Stimulated activated CD8-positive, alpha-beta memory T cell treated with anti-CD3 and anti-CD28 coated beads, Interleukin-2, amount 100 ng/mL, for 48 hours (primary cell): Measurements from ENCODE around the gene TADA2B.
"Not testable (repeated sequence)": the region's sequence is repeated elsewhere in the genome, so short reads cannot be mapped to it uniquely, and the experiment has no call there.

Experiments
- DNase-seq, 2 donors: peaks; one replicate each; pipeline ENCODE4 v3.0.0-alpha.2; 2020; ENCODE audit warnings: low read depth in 2 of 2

TADA2B gene

GRCh38 chr4:7079483-7079882 is 36.3 kb downstream of the TADA2B start:
- DNase-seq, result not testable (repeated sequence)

- DNase-seq, result not testable (repeated sequence)
Measured at GRCh38 chr4:7079909-7080308, 36.7 kb downstream of the TADA2B start.

DNA sequence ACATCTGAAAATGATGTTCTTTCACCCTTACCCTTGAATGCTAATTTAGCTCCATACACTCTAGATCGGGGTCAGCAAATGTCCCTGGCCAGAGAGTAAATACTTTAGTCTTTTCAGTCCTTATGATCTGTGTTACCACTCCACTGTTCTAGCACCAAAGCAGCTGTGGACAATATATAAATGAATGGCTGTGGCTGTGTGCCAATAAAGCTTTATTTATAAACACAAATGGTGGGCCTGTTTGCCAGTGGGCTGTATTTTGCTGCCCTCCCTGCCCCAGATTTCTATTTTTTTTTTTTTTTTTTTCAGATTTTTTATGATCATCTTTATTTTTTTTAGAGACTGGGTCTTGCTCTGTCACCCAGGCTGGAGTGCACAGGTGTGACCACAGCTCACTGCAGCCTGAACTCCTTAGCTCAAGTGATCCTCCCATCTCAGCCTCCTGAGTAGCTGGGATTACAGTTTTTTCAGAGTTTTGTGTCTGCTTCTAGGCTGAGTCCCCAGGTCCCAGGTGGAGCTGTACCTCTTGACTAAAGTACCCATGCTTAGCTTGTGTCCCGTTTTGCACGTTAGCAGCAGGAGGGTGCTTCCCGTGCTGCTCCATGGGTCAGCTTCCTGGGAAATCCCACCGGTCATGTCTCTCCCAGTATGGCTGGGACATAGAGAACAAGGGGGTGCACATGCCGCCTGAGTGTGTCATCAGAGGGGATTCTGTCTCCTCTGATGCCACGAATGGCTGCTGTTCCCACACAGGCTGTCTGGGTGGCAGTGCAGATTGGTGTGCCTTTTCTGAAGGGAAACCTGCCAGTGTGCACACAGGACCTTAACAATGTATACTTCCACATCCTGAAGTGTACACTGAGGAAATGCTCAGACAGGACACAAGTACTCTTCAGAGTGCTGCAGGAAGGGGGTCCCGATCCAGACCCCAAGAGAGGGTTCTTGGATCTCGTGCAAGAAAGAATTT is 40.7 kb downstream of the TADA2B start:
- no peak for DNase-seq

DNA sequence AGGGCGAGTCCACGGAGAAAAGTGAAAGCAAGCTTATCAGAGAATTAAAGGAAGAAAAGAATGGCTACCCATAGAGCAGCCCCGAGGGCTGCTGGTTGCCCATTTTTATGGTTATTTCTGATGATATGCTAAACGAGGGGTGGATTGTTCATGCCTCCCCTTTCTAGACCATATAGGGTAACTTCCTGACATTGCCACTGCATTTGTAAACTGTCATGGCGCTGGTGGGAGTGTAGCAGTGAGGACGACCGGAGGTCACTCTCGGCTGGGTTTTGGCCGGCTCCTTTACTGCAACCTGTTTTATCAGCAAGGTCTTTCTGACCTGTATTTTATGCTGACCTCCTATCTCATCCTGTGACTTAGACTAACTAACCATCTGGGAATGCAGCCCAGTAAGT is 41.4 kb downstream of the TADA2B start:
- not testable (repeated sequence) for DNase-seq

DNA sequence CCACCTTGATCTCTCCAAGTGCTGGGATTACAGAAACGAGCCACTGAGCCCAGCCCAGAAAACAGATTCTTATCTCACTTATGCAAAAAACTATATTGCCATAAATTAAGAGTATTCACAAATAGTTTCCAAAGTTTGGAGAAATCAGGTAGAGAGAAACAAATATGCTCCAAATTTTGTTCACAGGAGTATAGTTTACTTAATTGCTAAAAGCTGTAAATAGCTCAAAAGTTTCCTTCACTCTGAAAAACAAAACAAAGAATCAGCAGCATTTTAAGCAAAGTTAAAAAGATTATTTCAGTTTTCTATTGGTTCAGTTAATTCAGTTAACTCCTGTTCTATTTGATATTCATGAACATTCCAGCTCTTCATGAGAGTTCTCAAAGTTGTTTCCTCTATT is 43.2 kb downstream of the TADA2B start:
- DNase-seq, result no peak

- no peak for DNase-seq
Measured at GRCh38 chr4:7087036-7087435, 43.9 kb downstream of the TADA2B start.

- no peak for DNase-seq
Measured at GRCh38 chr4:7089213-7089986, 46.2 kb downstream of the TADA2B start.

DNA sequence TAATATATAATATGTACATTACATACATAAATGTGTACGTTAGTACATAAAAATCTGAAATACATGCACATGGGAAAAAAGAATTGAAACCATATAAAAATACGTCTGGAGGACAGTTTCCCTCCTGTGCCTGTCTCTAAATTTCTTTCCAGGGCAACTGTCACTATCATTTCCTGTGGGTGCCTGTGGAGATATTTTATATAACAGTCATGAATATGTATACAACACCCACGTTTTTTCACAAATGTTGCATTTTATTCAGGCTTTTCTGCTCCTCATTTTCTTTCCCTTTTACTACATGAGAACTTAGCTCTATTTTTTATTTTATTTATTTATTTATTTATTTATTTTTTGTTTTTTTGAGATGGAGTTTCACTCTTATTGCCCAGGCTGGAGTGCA is 48.9 kb downstream of the TADA2B start:
- DNase-seq, result no peak

DNA sequence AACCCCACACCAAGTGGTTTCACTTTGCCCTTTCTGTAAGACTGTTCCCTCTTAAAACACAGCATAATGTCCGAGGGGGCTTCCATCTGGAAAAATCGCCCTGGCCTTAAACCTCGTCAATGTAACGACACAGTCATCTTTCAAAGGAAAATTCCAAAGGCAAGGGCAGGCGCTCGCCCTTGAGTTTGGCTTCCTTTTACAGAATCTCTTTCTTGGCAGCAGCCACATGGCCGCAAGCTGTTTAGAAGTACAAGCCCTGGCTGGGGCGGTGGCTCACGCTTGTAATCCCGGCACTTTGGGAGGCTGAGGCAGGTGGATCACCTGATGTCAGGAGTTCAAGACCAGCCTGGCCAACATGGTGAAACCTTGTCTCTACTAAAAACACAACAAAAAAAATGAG is 51.7 kb downstream of the TADA2B start:
- DNase-seq, result no peak

DNA sequence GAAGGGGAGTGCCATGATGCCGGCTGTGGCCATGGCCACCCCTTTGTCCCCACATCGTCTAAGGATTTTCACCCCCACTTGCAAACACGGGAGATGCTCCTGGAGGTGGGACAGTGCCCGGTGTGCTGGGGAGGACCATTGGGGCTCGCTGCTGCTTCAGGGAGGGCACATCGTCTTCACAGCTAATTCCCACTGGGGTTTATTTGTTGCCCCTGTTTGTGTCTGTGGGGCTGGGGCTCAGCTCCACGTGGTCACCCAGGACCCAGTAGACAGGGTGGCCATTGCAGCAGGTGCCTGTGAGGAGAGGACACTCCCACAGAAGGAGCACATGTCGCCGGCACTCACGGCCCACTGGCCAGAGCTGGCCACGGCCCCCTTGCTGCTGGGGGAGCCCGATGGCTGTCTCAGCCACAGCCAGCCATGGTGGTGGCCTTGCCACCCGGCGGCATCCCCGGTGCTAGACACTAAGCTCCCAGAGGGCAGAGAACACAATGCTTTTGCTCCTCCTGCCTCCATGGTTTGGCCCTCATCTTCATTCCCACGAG is 52.5 kb downstream of the TADA2B start:
- DNase-seq, result no peak

DNA sequence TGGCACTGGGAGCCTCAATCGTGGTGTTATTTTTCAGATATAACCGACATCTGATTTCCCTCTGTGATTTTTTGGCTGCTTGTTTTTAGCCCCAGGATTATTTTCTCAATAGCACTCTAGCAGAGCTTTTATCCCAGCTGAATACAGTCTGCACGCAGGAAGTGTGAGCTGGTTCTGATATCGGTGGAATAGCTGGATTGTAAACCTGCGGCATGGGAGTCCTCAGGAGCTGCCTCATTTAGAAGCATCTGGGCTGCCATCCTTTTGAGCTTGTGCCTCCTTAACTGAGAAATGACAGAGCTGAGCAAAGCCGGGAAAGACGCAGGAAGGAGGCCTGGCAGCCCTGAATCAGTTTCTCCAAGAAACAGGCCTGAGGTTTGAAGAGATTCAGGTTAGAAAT is 53.1 kb downstream of the TADA2B start:
- DNase-seq, result no peak

GRCh38 chr4:7101692-7102515 is 58.7 kb downstream of the TADA2B start:
- DNase-seq, result peak; percentile 27 to 44

- DNase-seq, result not testable (repeated sequence)
Measured at GRCh38 chr4:7102516-7102909, 59.3 kb downstream of the TADA2B start.

GRCh38 chr4:7103031-7103606 is 59.9 kb downstream of the TADA2B start:
- DNase-seq, result peak; percentile 82 to 83

DNA sequence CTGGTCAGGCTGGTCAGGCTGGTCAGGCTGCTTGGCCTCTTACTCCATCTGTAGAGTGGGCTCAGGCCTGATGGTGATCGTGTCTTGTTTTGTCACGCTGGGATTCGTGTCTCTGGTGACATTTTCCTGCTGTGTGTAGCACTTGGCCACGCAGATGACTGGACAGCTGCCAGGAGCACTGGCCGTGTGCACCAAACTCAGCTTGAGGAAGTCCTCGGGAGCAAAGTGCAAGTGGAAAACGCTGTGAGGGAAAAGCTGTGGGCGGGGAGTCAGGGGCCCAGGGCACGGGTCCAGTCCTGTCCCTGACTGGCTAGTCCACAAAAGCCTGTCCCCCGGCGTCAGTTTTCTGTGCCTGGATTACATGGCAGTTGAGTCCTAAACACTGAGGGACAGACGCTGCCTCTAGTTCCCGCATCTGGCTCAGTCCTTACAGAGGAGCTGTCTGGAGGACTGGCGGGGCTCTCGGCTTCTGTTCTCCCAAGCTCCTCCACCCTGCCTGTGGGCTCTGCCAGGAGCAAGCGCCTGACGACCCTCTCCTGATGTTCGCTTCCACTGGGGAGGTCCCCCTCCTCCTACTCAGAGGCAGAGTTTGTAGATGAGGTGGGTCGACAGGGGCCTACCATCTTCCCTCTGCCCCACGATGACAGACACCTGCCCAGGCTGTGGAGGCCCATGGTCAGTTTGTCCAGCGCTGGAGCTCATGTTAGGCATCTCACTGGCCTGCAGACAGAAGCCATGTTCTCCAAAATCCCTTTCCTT is 60.6 kb downstream of the TADA2B start:
- DNase-seq, result no peak

GRCh38 chr4:7104366-7105031 is 61.3 kb downstream of the TADA2B start:
- no peak for DNase-seq

DNA sequence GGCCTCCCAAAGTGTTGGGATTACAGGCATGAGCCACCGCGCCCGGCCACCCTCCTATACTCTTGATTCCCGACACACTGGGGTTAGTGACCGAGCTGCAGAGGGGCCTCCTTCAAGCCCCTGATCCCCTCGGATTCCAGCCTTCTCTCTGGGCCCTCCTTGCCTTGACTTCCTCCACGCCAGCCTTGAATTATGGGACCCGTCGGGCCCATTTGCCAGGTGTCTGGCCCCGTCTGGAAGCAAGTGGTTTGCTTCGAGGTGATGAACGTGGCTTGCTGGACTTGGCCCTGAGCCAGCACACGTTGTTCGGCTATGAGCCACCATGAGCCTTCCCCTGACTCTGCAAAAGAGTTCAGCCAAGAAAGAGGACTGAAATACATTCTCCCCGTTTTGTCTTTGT is 62.1 kb downstream of the TADA2B start:
- DNase-seq, result no peak

DNA sequence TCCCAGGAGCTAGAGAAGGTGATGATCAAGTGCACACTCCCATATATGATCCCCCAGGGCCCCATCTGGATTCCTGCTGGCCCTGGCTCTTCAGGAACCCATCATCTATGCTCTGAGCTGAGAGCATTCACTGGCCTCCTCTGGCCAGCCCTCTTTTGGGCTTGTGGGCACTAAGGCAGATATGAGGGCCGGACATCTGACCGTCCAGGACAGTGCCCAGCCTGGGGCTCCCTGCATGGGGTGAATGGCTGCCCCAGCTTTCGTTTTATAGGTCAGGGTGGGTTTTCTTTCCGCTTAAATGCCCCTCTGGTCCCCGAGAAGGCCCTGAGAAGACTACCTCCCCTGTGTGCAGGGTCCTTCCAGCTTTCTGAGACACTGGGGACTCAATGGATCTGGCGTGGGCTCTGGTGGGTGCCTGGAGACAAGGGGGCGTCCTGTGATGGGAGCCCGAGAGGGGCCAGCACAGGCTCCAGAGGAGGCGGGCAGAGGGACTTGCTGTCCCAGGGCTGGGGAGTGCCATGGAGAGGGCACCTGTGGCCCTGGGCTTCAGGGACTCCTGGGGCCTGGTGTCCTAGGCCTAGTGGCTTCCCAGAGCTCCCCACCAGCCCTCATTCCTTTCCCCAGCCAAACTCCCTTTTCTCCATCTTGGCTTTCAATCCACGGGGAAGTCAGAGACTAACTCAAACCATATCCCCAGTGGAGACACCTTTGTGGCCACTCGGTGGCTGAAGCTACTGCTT is 64.2 kb downstream of the TADA2B start:
- DNase-seq, result no peak
